Nephron progenitor cell (in vitro differentiated cells): ENCODE measurements around the gene SACS.
"Not testable (repeated sequence)": the region's sequence is repeated elsewhere in the genome, so short reads cannot be mapped to it uniquely, and the experiment has no call there.

ENCODE experiments used
- DNase-seq: peaks from one replicate; pipeline ENCODE4 v3.0.0; 2021
- H3K27ac Mint-ChIP-seq: 2 replicates; pipeline ENCODE4 v1.8.0; 2021; ENCODE audit warnings: mild to moderate bottlenecking, moderate library complexity, mixed read lengths
- H3K27me3 Mint-ChIP-seq: 2 replicates; pipeline ENCODE4 v1.8.0; 2021; ENCODE audit warnings: mild to moderate bottlenecking, low read depth, mixed read lengths; ENCODE audit not compliant: poor library complexity
- H3K36me3 Mint-ChIP-seq: 2 replicates; pipeline ENCODE4 v1.8.0; 2021; ENCODE audit warnings: low read depth, mixed read lengths
- H3K4me1 Mint-ChIP-seq: 2 replicates; pipeline ENCODE4 v1.8.0; 2021; ENCODE audit warnings: mixed read lengths
- H3K4me3 Mint-ChIP-seq: 2 replicates; pipeline ENCODE4 v1.8.0; 2021; ENCODE audit warnings: mild to moderate bottlenecking, moderate library complexity, mixed read lengths
- H3K9me3 Mint-ChIP-seq: 2 replicates; pipeline ENCODE4 v1.8.0; 2021; ENCODE audit warnings: mild to moderate bottlenecking, moderate library complexity, mixed read lengths
- TF ChIP-seq, protein P1 (sequence below): fragments of 200-600 bp; sonication (generic); IDR thresholded peaks from 2 replicates; pipeline ENCODE4 v1.5.0; 2021; ENCODE audit warnings: antibody characterized with exemption

The SACS gene

DNA sequence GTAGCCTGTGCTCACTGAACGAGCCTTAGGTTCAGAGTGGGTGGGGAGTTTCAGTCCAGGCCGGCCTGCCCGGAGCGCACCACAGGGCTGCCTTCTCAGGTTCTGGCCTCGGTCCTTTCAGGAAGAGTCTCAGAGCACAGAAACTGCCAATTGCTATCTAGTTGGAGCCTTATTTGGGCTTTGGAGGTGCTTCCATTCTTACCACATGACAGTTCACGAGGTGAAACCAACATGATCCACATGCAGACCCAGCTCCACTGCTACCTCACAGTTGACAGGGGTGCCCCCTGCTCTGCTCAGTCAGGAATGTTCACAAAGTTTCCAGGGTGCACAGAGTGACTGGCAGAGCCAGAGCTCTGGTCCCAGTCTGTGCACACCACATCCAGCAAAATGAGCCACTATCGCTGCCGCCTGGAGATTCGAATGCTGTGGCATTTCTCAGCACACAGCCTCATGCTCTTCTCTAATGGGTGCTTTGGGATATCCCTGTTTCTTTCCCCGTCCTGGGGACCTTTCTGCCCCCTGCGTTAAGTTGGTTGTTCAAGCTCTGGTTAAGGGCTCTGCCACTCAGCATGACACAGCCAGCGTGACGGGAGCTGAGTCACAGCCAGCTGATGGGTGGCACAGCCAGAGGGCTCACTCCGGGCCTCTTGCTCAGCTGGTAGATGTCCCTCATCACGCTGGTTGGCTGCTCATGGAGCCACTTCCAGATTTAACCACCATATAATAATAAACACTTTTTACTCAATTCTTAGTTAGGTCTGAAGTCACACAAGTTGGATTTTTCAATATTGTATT, 7.5 kb upstream of the SACS start:
- TF ChIP-seq, protein P1, sequence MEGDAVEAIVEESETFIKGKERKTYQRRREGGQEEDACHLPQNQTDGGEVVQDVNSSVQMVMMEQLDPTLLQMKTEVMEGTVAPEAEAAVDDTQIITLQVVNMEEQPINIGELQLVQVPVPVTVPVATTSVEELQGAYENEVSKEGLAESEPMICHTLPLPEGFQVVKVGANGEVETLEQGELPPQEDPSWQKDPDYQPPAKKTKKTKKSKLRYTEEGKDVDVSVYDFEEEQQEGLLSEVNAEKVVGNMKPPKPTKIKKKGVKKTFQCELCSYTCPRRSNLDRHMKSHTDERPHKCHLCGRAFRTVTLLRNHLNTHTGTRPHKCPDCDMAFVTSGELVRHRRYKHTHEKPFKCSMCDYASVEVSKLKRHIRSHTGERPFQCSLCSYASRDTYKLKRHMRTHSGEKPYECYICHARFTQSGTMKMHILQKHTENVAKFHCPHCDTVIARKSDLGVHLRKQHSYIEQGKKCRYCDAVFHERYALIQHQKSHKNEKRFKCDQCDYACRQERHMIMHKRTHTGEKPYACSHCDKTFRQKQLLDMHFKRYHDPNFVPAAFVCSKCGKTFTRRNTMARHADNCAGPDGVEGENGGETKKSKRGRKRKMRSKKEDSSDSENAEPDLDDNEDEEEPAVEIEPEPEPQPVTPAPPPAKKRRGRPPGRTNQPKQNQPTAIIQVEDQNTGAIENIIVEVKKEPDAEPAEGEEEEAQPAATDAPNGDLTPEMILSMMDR: no peak
- H3K9me3 Mint-ChIP-seq: peaks cover 4% of the 10 kb centered on the region
- no peak for DNase-seq
- peak overlapping the region; percentile 60 for H3K27ac Mint-ChIP-seq
- no peak overlapping the region for H3K4me3 Mint-ChIP-seq
- H3K4me1 Mint-ChIP-seq: peaks cover 36% of the 10 kb centered on the region
- no peaks in the 10 kb centered on the region for H3K36me3 Mint-ChIP-seq
- H3K27me3 Mint-ChIP-seq: peaks cover 8% of the 10 kb centered on the region

DNA sequence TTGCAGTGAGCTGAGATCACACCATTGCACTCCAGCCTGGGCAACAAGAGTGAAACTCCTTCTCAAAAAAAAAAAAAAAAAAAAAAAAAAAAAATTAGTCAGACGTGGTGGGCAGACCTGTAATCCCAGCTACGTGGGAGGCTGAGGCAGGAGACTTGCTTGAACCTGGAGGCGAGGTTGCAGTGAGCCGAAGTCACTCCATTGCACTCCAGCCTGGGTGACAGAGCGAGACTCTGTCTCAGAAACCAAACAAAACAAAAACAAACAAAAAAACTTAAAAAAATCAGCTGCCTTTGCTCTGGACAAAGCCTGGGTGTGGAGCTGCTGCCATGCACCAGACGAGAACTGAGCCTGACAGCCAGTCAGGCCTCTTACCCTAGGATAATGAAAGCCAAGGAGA, 6.8 kb upstream of the SACS start:
- not testable (repeated sequence) for H3K9me3 Mint-ChIP-seq, H3K27me3 Mint-ChIP-seq, DNase-seq, H3K4me3 Mint-ChIP-seq, H3K36me3 Mint-ChIP-seq, H3K27ac Mint-ChIP-seq
- peaks cover 39% of the 10 kb centered on the region for H3K4me1 Mint-ChIP-seq

DNA sequence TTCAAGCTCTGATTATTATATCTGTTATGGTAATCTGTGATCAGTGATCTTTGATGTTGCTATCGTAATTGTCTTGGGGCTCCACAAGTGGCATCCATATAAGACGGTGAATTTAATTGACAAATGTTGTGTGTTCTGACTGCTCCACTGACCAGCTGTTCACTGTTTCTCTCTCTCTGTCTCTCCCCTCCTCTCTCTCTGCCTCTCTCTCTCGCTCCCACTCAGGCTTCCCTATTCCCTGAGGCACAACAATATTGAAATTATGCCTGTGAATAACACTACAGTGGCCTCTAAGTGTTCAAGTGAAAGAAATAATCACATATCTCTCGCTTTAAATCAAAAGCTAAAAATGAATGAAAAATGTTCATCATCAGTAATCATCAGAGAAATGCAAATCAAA, 4.4 kb upstream of the SACS start:
- Mint-ChIP-seq H3K9me3 (no peaks in the 10 kb centered on the region), H3K36me3 (no peaks in the 10 kb centered on the region), H3K4me3 (no peak overlapping the region), H3K4me1 (peaks cover 42% of the 10 kb centered on the region), H3K27me3 (peaks cover 11% of the 10 kb centered on the region), H3K27ac (no peak overlapping the region)
- no peak for DNase-seq
- TF ChIP-seq, protein P1: no peak

DNA sequence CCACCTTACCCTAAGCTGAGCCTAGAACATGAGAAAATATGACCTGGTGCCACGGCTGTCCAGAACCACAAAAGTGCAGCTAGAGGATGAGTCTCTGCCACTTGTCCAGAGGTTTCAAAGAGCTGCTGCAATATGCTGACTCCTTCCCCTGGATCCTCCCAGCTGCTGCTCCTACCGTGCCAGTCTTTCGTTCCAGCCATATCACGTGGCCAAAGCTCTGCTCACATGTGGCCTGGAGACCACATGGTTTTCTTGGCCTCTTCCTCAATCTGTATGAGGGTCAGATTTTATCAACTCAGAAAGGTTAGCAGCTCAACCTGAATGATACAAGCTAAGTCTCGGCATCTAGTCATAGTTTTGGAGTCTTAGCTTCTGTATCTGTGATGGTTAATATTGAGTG, 3.2 kb upstream of the SACS start:
- TF ChIP-seq, protein P1: no peak
- DNase-seq: no peak
- Mint-ChIP-seq H3K9me3 (no peaks in the 10 kb centered on the region), H3K4me1 (peaks cover 47% of the 10 kb centered on the region), H3K27me3 (peaks cover 11% of the 10 kb centered on the region), H3K36me3 (no peaks in the 10 kb centered on the region), H3K27ac (no peak overlapping the region), H3K4me3 (no peak overlapping the region)

DNA sequence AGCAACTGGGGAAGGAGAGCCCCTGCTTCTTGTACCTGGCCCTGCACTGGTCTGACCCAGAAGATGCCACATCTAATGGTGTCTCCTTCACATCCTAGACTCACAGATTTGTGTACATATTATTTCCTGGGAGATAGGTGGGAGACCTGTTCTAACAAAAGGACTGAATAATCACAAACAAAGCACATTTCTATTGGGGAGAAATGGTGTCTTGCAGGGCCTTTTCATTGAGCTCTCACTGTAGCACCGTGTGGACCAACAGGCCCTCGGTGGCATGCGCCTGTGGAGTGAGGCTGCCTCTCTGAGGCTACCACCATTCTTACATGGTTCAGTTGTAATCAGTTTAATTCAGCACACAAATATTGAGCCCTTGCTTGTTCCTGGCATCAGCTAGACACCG, 989 bp upstream of the SACS start:
- Mint-ChIP-seq H3K27ac (no peak overlapping the region), H3K9me3 (no peaks in the 10 kb centered on the region), H3K27me3 (peaks cover 11% of the 10 kb centered on the region), H3K4me1 (peaks cover 50% of the 10 kb centered on the region), H3K4me3 (peak overlapping the region; percentile 84), H3K36me3 (peaks cover 11% of the 10 kb centered on the region)
- TF ChIP-seq, protein P1: no peak
- no peak for DNase-seq

DNA sequence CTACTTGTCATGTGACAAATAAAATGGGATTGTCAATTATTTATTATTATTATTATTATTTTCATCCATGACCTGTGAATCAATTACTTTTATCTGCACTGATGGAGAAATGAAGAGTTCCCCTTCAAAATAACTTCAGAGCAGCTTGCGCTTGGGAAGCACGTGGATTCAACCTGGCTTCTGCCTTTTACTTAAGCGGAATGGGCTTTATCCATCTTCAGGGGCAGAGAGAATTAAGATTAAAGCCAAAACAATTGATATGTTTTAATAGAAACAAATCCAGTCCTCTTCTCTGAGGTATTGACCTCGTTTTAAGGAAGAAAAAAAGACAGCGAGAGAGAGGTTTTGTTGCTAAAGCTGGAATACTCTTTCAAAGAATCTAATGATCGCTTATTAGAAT, 876 bp downstream of the SACS start:
- Mint-ChIP-seq H3K4me3 (peak overlapping the region; percentile 84), H3K27me3 (peaks cover 6% of the 10 kb centered on the region), H3K27ac (no peak overlapping the region), H3K9me3 (no peaks in the 10 kb centered on the region), H3K4me1 (peaks cover 61% of the 10 kb centered on the region), H3K36me3 (peaks cover 11% of the 10 kb centered on the region)
- TF ChIP-seq, protein P1: no peak
- no peak for DNase-seq
